GM23338 (cell line): ENCODE results near the gene ARID1B. TPM values are rescaled to one million over a fixed set of nuclear protein-coding genes. Genes with fewer than 3 reads are reported as not detected.

Experiments
- ATAC-seq: fragments of 200-7000 bp; cut with Tn5 transposase; 3 replicates; pipeline ENCODE4 v1.9.1; 2020
- DNase-seq: peaks from one replicate; pipeline ENCODE4 v3.0.0-alpha.2; 2015; ENCODE audit warnings: low spot score
- H2AFZ ChIP-seq: fragments of 200-600 bp; sonication (generic); 2 replicates; pipeline ENCODE4 v1.8.0; 2016; ENCODE audit warnings: antibody characterized with exemption, mild to moderate bottlenecking, moderate library complexity
- H3F3A ChIP-seq: fragments of 200-600 bp; sonication (generic); replicated peaks from 2 replicates; pipeline ENCODE4 v1.8.0; 2017; ENCODE audit warnings: antibody characterized with exemption, mixed run types, low read depth
- H3K27ac ChIP-seq: fragments of 200-600 bp; sonication (generic); 2 replicates; pipeline ENCODE4 v1.6.1; 2016; ENCODE audit warnings: low read depth
- H3K27me3 ChIP-seq: fragments of 200-600 bp; sonication (generic); 2 replicates; pipeline ENCODE4 v1.8.0; 2016; ENCODE audit warnings: mild to moderate bottlenecking, mixed run types, moderate library complexity; ENCODE audit not compliant: insufficient read depth
- H3K36me3 ChIP-seq: fragments of 200-600 bp; sonication (generic); 2 replicates; pipeline ENCODE4 v1.8.0; 2016; ENCODE audit warnings: mild to moderate bottlenecking; ENCODE audit not compliant: insufficient read depth
- H3K4me1 ChIP-seq: fragments of 200-600 bp; sonication (generic); 2 replicates; pipeline ENCODE4 v1.8.0; 2016; ENCODE audit warnings: mild to moderate bottlenecking, moderate library complexity; ENCODE audit not compliant: insufficient read depth
- H3K4me2 ChIP-seq: fragments of 200-600 bp; sonication (generic); 2 replicates; pipeline ENCODE4 v1.7.1; 2017; ENCODE audit warnings: mixed run types
- H3K4me3 ChIP-seq: fragments of 200-600 bp; sonication (generic); 2 replicates; pipeline ENCODE4 v1.6.1; 2016; ENCODE audit warnings: mixed run types
- H3K79me2 ChIP-seq: fragments of 200-600 bp; sonication (generic); replicated peaks from 2 replicates; pipeline ENCODE4 v1.8.0; 2017; ENCODE audit warnings: mild to moderate bottlenecking; ENCODE audit not compliant: insufficient read depth
- H3K9me2 ChIP-seq: fragments of 200-600 bp; sonication (generic); 2 replicates; pipeline ENCODE4 v1.8.0; 2017; ENCODE audit not compliant: insufficient read depth
- H4K20me1 ChIP-seq: fragments of 200-600 bp; sonication (generic); replicated peaks from 2 replicates; pipeline ENCODE4 v1.8.0; 2017; ENCODE audit warnings: mild to moderate bottlenecking; ENCODE audit not compliant: insufficient read depth
- H3K27ac Mint-ChIP-seq: 2 replicates; pipeline ENCODE4 v1.8.0; 2020; ENCODE audit warnings: inconsistent platforms, mild to moderate bottlenecking, moderate library complexity, mixed read lengths
- H3K27me3 Mint-ChIP-seq: 3 replicates; pipeline ENCODE4 v1.8.0; 2022; ENCODE audit warnings: low read depth, mild to moderate bottlenecking, moderate library complexity, mixed read lengths, inconsistent platforms; ENCODE audit not compliant: insufficient read depth, poor library complexity
- H3K36me3 Mint-ChIP-seq: 3 replicates; pipeline ENCODE4 v1.8.0; 2021; ENCODE audit warnings: low read depth, mild to moderate bottlenecking, inconsistent platforms, moderate library complexity, mixed read lengths
- H3K4me1 Mint-ChIP-seq: 3 replicates; pipeline ENCODE4 v1.8.0; 2020; ENCODE audit warnings: mild to moderate bottlenecking, inconsistent platforms, mixed read lengths
- H3K4me3 Mint-ChIP-seq: 3 replicates; pipeline ENCODE4 v1.8.0; 2021; ENCODE audit warnings: moderate library complexity, mild to moderate bottlenecking, inconsistent platforms, mixed read lengths
- H3K9me3 Mint-ChIP-seq: 3 replicates; pipeline ENCODE4 v1.8.0; 2020; ENCODE audit warnings: moderate library complexity, mild to moderate bottlenecking, inconsistent platforms, mixed read lengths
- EZH2 ChIP-seq: fragments of 200-600 bp; sonication (generic); IDR thresholded peaks from one replicate; pipeline ENCODE4 v1.8.0; 2017; ENCODE audit warnings: antibody characterized with exemption, mild to moderate bottlenecking, low read depth; ENCODE audit not compliant: unreplicated experiment
- EZH2phosphoT487 ChIP-seq: fragments of 200-600 bp; sonication (generic); IDR thresholded peaks from one replicate; pipeline ENCODE4 v1.8.1; 2018; ENCODE audit warnings: antibody characterized with exemption; ENCODE audit not compliant: unreplicated experiment
- JUNB ChIP-seq: IDR thresholded peaks from one replicate; pipeline ENCODE4 v1.6.1; 2016; ENCODE audit warnings: antibody characterized with exemption; ENCODE audit not compliant: unreplicated experiment
- NANOG ChIP-seq: IDR thresholded peaks from 2 replicates; pipeline ENCODE4 v1.6.1; 2016; ENCODE audit warnings: antibody characterized with exemption, borderline replicate concordance
- POLR2AphosphoS5 ChIP-seq: IDR thresholded peaks from 2 replicates; pipeline ENCODE4 v1.6.1; 2016; ENCODE audit warnings: antibody characterized with exemption, low read depth
- REST ChIP-seq: IDR thresholded peaks from one replicate; pipeline ENCODE4 v1.6.1; 2018; ENCODE audit warnings: antibody characterized with exemption; ENCODE audit not compliant: unreplicated experiment
- STAT1 ChIP-seq: IDR thresholded peaks from one replicate; pipeline ENCODE4 v1.6.1; 2016; ENCODE audit warnings: antibody characterized with exemption; ENCODE audit not compliant: unreplicated experiment
- ZNF114 ChIP-seq: fragments of 250-450 bp; sonication (Bioruptor Pico); IDR thresholded peaks from 2 replicates; pipeline ENCODE4 v1.5.0; 2020; ENCODE audit warnings: mild to moderate bottlenecking, moderate library complexity
- polyA plus RNA-seq: library from polyadenylated mRNA; unstranded; fragments of >200 nt; fragmentation: Nextera tagmentation; extraction: Ambion mirVana; gene quantifications from 2 replicates; pipeline ENCODE4 v1.2.1, GENCODE V29; 2016
- total RNA-seq: library from RNA; depleted of rRNA; stranded (reverse); fragments of >200 nt; shearing (Covaris generic); gene quantifications from 2 replicates; pipeline ENCODE4 v1.2.3, GENCODE V29; 2014
- TF ChIP-seq, protein P1 (sequence below), 2 experiments: fragments of 200-600 bp in 1 of 2; sonication (generic) in 1 of 2; conservative IDR thresholded peaks; 2 replicates each; pipeline versions ENCODE4 v1.5.1 to v1.6.1; 2016 to 2017; ENCODE audit warnings: antibody characterized with exemption in 2 of 2, low read depth in 2 of 2, mild to moderate bottlenecking in 2 of 2, moderate library complexity in 1 of 2
- TF ChIP-seq, protein P2 (sequence below): fragments of 250-450 bp; sonication (Bioruptor Pico); IDR thresholded peaks from 2 replicates; pipeline ENCODE4 v1.5.0; 2020; ENCODE audit warnings: mild to moderate bottlenecking, moderate library complexity

ARID1B gene
- total and polyA plus RNA-seq, 2 experiments from 2014 or later: 59.3 to 72.2 TPM

DNA sequence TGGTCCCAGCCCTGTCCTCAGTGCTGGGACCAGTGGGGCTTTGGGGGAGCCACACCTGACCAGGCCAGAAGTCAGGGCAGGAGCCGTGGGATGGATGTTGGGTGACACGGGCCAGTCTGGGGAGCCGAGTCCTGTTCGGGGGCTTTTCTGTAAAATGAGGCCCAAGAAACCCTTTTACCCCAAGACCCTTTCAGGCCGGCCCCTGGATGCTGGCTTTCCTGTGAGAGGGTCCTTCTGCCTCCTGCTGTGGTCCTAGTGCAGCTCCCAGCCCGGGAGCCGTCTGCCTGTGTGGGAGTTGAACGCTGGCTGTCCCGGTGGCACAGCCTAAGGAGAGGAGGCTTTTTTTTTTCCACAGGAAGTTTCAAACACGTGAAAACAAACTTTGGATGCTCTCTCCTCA lies 422.9 kb downstream of the ARID1B start (continued):
- TF ChIP-seq NANOG (no peak), ZNF114 (CRISPR knock-in tag) (no peak), REST (no peak), EZH2 (no peak)
- TF ChIP-seq, protein P1, sequence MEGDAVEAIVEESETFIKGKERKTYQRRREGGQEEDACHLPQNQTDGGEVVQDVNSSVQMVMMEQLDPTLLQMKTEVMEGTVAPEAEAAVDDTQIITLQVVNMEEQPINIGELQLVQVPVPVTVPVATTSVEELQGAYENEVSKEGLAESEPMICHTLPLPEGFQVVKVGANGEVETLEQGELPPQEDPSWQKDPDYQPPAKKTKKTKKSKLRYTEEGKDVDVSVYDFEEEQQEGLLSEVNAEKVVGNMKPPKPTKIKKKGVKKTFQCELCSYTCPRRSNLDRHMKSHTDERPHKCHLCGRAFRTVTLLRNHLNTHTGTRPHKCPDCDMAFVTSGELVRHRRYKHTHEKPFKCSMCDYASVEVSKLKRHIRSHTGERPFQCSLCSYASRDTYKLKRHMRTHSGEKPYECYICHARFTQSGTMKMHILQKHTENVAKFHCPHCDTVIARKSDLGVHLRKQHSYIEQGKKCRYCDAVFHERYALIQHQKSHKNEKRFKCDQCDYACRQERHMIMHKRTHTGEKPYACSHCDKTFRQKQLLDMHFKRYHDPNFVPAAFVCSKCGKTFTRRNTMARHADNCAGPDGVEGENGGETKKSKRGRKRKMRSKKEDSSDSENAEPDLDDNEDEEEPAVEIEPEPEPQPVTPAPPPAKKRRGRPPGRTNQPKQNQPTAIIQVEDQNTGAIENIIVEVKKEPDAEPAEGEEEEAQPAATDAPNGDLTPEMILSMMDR (conservative IDR thresholded peaks at IDR 0.05; ENCODE audit: low read depth in 2 of 2): no peak

DNA sequence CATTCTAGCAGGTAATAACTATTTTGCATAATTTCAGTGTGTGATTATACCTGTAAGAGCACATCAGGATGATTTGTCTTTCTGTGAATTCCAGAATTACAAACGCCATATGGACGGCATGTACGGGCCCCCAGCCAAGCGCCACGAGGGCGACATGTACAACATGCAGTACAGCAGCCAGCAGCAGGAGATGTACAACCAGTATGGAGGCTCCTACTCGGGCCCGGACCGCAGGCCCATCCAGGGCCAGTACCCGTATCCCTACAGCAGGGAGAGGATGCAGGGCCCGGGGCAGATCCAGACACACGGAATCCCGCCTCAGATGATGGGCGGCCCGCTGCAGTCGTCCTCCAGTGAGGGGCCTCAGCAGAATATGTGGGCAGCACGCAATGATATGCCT lies 423.4 kb downstream of the ARID1B start:
- H3K4me1 Mint-ChIP-seq: no peaks in the 10 kb centered on the region
- H3K9me2 ChIP-seq: no peaks in the 10 kb centered on the region
- H3K36me3 Mint-ChIP-seq: peaks cover 32% of the 10 kb centered on the region
- H3K9me3 Mint-ChIP-seq: no peaks in the 10 kb centered on the region; the same call in 2 of the 3 replicates
- no peaks in the 10 kb centered on the region for H3K27me3 ChIP-seq
- no peak overlapping the region for H3K27ac Mint-ChIP-seq
- H2AFZ ChIP-seq: no peak overlapping the region
- no peak for ATAC-seq
- H3K4me1 ChIP-seq: no peaks in the 10 kb centered on the region
- DNase-seq: no peak
- H3K27ac ChIP-seq: no peak overlapping the region
- no peak overlapping the region for H3K4me2 ChIP-seq
- no peaks in the 10 kb centered on the region for H3K27me3 Mint-ChIP-seq
- H3F3A ChIP-seq: no peaks in the 10 kb centered on the region
- H3K36me3 ChIP-seq: peaks cover 18% of the 10 kb centered on the region
- H3K4me3 Mint-ChIP-seq: no peak overlapping the region
- H3K79me2 ChIP-seq: no peaks in the 10 kb centered on the region
- no peaks in the 10 kb centered on the region for H4K20me1 ChIP-seq
- no peak overlapping the region for H3K4me3 ChIP-seq
- no peak for TF ChIP-seq STAT1
- no peak for TF ChIP-seq REST
- no peak for TF ChIP-seq EZH2phosphoT487
- no peak for TF ChIP-seq ZNF114 (CRISPR knock-in tag)
- TF ChIP-seq JUNB: no peak
- TF ChIP-seq, protein P2, sequence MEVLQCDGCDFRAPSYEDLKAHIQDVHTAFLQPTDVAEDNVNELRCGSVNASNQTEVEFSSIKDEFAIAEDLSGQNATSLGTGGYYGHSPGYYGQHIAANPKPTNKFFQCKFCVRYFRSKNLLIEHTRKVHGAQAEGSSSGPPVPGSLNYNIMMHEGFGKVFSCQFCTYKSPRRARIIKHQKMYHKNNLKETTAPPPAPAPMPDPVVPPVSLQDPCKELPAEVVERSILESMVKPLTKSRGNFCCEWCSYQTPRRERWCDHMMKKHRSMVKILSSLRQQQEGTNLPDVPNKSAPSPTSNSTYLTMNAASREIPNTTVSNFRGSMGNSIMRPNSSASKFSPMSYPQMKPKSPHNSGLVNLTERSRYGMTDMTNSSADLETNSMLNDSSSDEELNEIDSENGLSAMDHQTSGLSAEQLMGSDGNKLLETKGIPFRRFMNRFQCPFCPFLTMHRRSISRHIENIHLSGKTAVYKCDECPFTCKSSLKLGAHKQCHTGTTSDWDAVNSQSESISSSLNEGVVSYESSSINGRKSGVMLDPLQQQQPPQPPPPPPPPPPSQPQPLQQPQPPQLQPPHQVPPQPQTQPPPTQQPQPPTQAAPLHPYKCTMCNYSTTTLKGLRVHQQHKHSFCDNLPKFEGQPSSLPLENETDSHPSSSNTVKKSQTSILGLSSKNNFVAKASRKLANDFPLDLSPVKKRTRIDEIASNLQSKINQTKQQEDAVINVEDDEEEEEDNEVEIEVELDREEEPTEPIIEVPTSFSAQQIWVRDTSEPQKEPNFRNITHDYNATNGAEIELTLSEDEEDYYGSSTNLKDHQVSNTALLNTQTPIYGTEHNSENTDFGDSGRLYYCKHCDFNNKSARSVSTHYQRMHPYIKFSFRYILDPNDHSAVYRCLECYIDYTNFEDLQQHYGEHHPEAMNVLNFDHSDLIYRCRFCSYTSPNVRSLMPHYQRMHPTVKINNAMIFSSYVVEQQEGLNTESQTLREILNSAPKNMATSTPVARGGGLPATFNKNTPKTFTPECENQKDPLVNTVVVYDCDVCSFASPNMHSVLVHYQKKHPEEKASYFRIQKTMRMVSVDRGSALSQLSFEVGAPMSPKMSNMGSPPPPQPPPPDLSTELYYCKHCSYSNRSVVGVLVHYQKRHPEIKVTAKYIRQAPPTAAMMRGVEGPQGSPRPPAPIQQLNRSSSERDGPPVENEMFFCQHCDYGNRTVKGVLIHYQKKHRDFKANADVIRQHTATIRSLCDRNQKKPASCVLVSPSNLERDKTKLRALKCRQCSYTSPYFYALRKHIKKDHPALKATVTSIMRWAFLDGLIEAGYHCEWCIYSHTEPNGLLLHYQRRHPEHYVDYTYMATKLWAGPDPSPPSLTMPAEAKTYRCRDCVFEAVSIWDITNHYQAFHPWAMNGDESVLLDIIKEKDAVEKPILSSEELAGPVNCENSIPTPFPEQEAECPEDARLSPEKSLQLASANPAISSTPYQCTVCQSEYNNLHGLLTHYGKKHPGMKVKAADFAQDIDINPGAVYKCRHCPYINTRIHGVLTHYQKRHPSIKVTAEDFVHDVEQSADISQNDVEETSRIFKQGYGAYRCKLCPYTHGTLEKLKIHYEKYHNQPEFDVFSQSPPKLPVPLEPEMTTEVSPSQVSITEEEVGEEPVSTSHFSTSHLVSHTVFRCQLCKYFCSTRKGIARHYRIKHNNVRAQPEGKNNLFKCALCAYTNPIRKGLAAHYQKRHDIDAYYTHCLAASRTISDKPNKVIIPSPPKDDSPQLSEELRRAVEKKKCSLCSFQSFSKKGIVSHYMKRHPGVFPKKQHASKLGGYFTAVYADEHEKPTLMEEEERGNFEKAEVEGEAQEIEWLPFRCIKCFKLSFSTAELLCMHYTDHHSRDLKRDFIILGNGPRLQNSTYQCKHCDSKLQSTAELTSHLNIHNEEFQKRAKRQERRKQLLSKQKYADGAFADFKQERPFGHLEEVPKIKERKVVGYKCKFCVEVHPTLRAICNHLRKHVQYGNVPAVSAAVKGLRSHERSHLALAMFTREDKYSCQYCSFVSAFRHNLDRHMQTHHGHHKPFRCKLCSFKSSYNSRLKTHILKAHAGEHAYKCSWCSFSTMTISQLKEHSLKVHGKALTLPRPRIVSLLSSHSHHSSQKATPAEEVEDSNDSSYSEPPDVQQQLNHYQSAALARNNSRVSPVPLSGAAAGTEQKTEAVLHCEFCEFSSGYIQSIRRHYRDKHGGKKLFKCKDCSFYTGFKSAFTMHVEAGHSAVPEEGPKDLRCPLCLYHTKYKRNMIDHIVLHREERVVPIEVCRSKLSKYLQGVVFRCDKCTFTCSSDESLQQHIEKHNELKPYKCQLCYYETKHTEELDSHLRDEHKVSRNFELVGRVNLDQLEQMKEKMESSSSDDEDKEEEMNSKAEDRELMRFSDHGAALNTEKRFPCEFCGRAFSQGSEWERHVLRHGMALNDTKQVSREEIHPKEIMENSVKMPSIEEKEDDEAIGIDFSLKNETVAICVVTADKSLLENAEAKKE (CRISPR knock-in tag): no peak
- TF ChIP-seq POLR2AphosphoS5: no peak
